ENCODE measurements around the gene LILRA6. TPM values are rescaled to one million over a fixed set of nuclear protein-coding genes. Genes with fewer than 3 reads are reported as not detected.

The LILRA6 gene
- total and polyA plus RNA-seq, 2 of the 13 experiments (the other 11 are each of a cell fraction or from before 2014, with no cell fraction given): not detected

- TF ChIP-seq HMGA1 (CRISPR knock-in tag; conservative IDR thresholded peaks at IDR 0.05) (no peak), NCOA1 (CRISPR knock-in tag; IDR thresholded peaks at IDR 0.05) (no peak), JUNB (CRISPR knock-in tag; IDR thresholded peaks at IDR 0.05; ENCODE audit: borderline replicate concordance) (no peak), FOSL1 (CRISPR knock-in tag; IDR thresholded peaks at IDR 0.05; ENCODE audit: borderline replicate concordance) (no peak), GZF1 (CRISPR knock-in tag; IDR thresholded peaks at IDR 0.05) (no peak), ZNF33A (CRISPR knock-in tag; IDR thresholded peaks at IDR 0.05; ENCODE audit: borderline replicate concordance) (no peak), E2F5 (CRISPR knock-in tag; conservative IDR thresholded peaks at IDR 0.05) (no peak), TBP (CRISPR knock-in tag; IDR thresholded peaks at IDR 0.05) (no peak), SMAD3 (CRISPR knock-in tag; IDR thresholded peaks at IDR 0.05) (no peak), THAP11 (CRISPR knock-in tag; IDR thresholded peaks at IDR 0.05) (peak; percentile 72), PBX2 (CRISPR knock-in tag; IDR thresholded peaks at IDR 0.05) (no peak), CREM (IDR thresholded peaks at IDR 0.05) (peak; percentile 37; the same call in 1 of the 2 replicates), CREM (CRISPR knock-in tag; IDR thresholded peaks at IDR 0.05) (no peak), ZBTB25 (CRISPR knock-in tag; IDR thresholded peaks at IDR 0.05) (peak; percentile 49; the same call in 1 of the 2 replicates), HMG20B (CRISPR knock-in tag; conservative IDR thresholded peaks at IDR 0.05) (no peak), ZKSCAN5 (CRISPR knock-in tag; IDR thresholded peaks at IDR 0.05) (no peak), TEAD2 (CRISPR knock-in tag; IDR thresholded peaks at IDR 0.05) (no peak), PAWR (CRISPR knock-in tag; IDR thresholded peaks at IDR 0.05; ENCODE audit: borderline replicate concordance) (no peak), ZNF777 (CRISPR knock-in tag; IDR thresholded peaks at IDR 0.05) (no peak), MTA3 (CRISPR knock-in tag; IDR thresholded peaks at IDR 0.05) (no peak), ZNF775 (CRISPR knock-in tag; IDR thresholded peaks at IDR 0.05; ENCODE audit: borderline replicate concordance) (no peak), ZNF362 (CRISPR knock-in tag; IDR thresholded peaks at IDR 0.05; ENCODE audit: borderline replicate concordance) (no peak), PAF1 (CRISPR knock-in tag; IDR thresholded peaks at IDR 0.05) (no peak), ZNF670 (CRISPR knock-in tag; IDR thresholded peaks at IDR 0.05; ENCODE audit: borderline replicate concordance) (no peak), ZNF780A (CRISPR knock-in tag; IDR thresholded peaks at IDR 0.05) (peak; percentile 57; the same call in 1 of the 2 replicates)
Measured at GRCh38 chr19:54231077-54231931, 11.3 kb downstream of the LILRA6 start (continued).

Data from HepG2 (cell line).